GM12874 (cell line): Measurements from ENCODE around the gene CHST13.

Source experiments
- TF ChIP-seq, protein P1 (sequence below): IDR thresholded peaks from 2 replicates; pipeline ENCODE4 v1.5.1; 2011; ENCODE audit warnings: low read depth, mild to moderate bottlenecking, control low read depth, low read length, moderate library complexity; ENCODE audit not compliant: insufficient read depth

CHST13 gene

DNA sequence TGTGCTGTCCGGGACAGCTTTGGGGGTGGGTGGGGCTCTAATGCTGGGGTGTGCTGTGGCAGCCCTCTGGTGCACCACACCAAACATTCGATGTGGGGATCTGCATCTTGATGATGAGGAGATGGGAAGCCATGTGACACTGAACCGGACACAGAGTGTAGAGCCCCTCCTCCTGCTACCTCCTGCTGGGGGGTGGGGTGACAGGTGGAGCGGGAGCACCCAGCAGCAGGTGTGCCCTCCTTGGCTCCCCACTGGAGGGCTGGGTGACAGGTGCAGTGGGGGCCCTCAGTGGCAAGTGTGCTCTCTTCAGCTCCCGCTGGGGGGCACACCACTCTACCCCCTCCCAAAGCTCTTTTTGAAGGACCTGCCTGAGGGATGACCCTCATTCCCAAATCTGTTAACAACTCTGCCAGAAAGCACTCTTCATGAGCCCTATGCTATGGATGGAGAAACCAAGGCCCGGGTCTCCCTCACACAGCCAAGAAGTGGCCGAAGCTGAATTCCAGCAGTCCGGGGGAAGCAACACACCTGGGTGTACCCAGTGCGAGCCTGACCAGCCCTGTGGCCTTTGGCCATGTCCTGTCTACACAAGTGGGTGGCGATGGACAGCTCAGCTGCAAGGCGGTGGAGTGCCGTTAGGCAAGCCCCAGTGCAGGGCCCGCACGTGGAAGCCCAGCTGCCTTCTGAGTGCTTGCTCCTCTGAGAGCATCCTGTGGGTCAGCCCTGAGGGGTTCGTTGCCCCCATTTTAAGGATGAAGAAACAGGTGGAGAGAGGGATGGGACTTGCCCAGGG, 5.8 kb upstream of the CHST13 start:
- TF ChIP-seq, protein P1, sequence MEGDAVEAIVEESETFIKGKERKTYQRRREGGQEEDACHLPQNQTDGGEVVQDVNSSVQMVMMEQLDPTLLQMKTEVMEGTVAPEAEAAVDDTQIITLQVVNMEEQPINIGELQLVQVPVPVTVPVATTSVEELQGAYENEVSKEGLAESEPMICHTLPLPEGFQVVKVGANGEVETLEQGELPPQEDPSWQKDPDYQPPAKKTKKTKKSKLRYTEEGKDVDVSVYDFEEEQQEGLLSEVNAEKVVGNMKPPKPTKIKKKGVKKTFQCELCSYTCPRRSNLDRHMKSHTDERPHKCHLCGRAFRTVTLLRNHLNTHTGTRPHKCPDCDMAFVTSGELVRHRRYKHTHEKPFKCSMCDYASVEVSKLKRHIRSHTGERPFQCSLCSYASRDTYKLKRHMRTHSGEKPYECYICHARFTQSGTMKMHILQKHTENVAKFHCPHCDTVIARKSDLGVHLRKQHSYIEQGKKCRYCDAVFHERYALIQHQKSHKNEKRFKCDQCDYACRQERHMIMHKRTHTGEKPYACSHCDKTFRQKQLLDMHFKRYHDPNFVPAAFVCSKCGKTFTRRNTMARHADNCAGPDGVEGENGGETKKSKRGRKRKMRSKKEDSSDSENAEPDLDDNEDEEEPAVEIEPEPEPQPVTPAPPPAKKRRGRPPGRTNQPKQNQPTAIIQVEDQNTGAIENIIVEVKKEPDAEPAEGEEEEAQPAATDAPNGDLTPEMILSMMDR: no peak

DNA sequence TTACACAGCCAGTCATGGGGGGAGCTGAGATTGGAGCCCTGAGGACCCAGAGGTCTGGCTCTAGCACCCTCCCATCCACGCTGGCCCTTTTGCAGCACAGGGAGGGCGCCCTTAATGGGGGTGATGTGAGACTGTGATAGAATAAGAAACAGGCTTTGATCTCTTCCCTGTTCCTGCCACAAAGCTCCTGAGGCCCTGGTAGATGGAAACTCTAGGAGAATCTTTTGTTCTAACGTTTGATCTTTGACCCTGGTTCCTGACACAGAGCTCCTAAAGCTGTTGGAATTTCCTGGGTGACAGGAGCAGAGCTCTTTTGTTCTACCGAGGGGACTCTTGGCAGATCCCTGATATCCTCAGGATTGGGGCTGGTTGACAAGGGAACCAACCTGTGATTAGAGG, 5.2 kb upstream of the CHST13 start:
- TF ChIP-seq, protein P1: no peak

DNA sequence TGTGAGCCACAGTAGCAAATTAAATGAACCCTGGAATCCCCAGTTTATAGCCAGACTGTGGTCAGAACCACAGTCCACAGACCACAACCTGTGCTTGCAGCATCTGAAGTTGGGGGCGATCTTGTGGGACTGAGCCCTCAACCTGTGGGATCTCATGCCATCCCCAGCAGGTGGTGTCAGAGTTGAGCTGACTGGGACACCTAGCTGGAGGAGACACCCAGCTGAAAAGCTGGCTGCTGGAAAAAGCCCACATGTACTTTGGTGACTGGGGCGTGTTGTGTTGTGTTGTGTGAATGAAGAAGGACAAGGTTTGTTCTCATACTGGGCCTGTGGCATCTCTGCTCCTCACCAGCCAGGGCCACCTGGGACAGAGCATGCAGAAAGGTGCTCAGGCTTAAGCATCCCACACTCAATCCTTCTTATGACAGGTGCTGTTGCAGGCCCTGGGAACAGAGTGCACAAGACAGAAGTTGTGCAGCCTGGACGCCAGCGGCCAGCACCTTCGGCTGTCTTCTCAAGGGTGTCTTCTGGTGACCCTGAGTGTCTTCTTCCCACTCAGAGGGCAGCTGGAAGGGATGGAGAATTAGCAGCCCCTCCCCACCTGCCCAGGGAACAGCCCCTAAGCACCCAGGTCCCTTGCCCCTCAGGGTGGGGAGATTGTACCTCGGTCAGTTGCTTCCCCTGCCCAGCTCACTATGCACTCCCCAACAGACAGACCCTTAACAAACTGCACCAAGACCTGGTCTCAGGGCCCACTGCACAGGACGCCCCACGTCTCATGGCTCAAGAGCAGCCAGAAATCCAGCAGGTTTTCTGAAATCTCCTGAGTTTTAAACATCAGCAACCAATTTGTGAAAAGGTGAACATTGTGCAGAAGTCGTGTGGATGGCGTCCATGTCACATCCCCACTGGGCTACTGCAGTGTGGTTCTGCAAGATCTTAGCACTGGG, 4.2 kb upstream of the CHST13 start:
- TF ChIP-seq, protein P1: no peak

DNA sequence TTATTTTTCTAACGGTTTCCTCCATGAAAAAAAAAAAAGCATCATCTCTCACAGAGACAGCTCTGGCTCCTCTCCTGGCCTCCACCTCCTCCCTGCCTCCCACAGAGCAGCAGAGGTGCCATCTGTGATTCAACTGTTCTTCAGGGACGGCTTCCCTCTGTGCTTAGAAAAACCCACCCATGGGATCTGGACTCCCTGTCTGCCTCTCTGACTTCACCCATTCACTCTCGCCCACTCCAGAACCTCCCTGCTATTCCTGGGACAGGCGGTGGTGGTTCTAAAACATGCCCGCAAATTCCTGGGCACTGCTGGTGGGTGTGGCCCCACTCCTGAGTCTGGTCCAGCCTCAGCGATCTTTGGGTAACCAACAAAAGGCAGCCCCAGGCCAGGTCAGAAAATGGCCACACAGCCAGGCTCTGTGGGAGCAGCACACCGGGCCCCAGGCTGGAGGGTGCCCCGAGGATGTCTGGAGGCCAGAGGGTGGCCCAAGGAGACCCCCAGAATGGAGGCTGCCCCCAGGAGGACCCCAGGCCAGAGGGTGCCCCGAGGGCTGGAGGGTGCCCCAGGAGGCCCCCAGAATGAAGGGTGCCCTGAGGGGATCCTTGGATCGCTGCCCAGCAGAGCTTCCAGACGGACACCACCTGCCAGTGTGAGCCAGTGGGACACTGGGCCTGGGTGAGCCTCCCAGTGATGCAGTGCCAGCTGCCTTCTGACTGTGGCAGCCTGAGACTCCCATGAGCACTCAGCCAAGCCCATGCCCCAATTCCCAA, 2.6 kb upstream of the CHST13 start:
- TF ChIP-seq, protein P1: no peak

DNA sequence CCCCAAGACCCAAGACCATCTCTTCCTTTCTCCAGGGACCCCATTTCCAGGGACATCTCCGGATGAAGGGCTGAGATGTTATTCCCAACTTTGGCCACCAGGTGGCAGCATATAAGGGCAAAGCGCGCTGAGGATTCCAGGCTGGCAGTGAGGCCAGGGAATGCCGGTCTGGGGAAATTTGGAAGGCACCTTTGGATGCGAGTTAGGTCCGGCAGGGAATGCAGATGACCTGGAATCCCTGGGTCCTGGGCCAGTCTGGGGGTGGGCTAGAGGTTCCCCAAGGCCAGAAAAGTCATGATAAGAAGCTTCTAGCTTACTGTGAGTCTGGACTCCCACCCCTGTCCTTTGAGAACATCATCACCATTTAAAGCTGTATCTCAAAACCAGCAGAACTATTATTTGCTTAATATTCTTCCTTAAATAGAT, 1.6 kb upstream of the CHST13 start:
- TF ChIP-seq, protein P1: peak; percentile 84

DNA sequence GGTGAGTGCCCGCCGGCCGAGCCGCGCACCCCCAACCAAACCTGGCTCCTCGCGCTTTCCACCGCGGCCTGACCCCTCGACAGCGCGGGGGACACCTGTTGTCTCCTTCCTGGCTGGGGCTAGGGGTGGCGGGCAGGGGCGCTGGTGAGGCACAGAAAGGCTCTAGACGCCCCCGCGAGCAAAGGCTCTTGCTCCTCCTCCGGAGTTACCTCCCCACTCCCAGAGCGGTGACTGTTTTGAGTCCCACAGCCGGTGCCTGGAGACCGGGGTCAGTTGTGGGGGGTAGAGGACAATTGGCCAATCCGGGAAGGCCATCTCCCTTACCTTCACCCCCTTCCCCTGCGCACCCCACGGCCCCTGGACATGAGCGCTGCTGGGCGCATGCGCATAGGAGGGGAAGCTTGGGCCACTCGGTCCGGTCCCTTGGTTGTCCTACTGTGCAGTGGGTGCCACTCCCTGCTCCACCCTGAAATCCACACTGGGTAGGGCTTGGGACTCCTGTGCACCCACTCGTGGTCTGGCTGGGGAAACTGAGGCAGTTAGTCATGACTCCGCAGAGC, 554 bp downstream of the CHST13 start:
- TF ChIP-seq, protein P1: no peak
